ENCODE measurements around the gene PPP1R12B.
"Not testable (repeated sequence)": the region's sequence is repeated elsewhere in the genome, so short reads cannot be mapped to it uniquely, and the experiment has no call there.

Gene PPP1R12B

DNA sequence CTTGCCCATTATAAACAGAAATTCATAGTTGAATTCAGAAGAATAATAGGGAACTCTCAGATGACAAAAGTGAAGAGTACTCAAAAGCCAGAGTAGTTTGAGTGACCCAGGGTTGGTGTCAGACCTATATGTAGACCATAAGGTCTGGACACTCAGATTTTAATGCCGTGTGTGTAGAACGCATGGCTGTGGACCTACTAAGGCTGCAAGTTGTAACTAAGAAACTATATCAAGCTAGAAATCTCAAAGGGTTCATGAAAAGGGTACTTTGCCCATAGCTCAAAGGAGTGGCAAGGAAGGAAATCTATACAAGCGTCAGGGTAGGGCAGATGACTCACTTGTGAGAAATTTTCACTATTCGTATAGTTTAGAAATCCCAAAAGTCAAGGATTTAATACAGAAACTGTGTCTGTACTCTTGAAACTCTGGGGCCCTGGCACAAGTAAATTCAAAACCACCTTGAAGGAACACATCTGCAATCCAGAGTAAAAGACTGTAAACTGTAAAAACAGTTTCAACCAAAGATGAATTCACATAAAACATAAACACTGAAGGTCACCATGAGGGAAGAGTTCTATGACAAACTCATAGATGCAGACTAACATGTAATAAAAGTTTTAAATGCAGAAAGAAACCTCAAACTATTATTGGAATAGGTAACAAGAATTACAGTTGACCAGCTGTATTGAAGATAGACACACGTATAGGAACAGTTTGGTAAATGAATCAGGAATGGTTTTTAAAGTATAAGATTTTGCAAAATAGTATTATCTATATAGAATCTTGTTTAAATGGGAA, 108.1 kb downstream of the PPP1R12B start:
- not testable (repeated sequence) for DNase-seq

DNA sequence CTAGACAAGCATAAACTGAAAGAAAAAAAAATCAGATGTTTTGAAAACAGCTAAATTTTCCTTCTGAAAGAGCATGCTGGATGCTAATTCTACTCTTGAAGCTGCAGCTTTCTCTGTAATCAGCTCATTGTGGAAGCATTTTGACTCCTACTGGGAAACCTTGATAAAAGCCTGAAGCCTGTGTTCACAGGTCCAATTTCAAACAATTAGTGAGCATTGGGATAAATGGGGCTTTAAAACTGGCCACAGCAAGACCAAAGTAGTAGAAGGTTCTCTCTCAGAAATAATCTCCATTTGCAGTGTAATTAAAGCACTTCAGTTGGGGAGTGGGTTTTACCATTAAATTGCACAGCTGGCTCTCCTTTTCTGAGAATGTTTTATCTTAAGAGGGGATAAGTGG, 110.2 kb downstream of the PPP1R12B start:
- DNase-seq = peak; percentile 26

DNA sequence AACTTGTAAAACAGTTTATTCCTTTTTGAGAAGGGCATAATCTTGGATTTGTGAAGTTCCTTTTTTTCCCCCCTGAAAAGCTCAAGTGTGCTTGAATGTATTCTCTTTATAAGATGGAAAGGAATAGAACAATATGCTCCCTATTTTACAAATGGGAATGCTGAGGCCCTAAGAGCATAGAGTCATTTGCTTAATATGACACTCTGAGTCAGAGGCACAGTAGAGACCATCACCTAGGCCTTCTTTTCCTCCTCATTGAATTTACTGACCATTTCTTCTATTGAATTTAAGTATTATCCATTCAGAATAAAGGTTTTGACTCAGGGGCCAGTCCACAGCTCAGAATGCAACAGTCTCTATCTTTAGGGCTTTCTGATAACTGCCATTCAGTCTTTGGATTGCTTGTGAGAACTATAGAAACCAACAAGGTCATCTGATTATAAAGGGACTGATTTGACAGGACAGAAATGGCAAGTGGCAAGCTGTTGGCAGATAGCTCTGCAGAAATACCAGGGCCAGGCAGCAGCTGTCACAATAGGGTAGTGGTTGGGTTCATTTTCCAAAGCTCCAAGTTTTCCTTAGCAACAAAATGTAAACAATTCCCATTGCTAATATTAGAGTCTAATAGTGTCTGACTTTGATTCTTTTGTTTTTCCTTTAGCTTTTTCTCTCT, 111.1 kb downstream of the PPP1R12B start:
- not testable (repeated sequence) for DNase-seq

DNA sequence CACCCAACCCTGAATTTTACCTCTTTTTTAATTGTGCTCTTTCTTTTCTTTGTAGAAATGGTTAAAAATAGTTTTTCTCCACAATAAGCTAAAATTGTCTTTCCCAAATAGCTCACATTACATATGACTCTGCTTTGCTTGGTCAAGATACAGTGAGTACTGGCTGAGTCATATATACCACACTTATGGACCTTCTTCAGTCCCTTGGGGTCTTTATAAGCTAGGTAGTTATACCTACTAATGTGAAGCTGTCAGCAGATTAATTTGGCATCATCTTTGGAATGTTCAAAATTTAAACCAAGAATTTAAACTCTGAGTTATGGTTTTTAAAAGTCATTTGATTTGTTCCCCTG, 111.6 kb downstream of the PPP1R12B start:
- not testable (repeated sequence) for DNase-seq

DNA sequence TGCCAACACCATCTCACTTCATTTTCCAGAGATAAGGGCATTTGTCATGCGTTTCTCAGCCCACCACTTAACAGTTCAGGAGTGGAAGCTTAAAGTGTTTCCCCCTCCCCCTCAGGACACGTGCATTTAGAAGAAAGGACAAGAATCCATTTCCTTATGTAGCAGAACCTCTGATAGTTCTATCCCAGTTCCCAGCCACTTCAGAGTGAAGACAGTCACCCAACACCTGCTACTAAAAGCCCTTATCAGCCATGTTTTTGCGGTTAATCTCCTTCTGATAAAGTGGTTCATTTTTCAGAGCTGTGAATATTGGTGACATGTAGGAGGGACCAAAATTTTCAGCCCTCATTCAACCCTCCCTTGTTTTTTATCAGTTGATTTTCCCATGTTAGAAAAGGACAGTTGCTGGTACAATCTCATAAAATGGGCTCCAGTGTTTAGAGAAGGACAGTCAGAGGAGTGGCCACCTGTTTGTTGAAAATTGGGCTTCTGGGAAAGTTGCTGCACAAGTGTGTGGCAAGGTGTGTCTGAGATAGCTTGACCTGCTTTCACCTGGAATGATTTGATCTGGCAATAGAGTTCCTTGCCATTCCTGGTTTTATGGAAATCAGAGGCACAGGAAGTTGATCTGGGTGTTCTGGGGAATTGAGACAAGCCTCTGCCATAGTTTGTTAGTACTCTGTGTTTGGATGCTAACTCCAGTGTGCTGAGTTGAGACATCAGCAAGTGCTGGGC, 114.0 kb downstream of the PPP1R12B start:
- no peak for DNase-seq

DNA sequence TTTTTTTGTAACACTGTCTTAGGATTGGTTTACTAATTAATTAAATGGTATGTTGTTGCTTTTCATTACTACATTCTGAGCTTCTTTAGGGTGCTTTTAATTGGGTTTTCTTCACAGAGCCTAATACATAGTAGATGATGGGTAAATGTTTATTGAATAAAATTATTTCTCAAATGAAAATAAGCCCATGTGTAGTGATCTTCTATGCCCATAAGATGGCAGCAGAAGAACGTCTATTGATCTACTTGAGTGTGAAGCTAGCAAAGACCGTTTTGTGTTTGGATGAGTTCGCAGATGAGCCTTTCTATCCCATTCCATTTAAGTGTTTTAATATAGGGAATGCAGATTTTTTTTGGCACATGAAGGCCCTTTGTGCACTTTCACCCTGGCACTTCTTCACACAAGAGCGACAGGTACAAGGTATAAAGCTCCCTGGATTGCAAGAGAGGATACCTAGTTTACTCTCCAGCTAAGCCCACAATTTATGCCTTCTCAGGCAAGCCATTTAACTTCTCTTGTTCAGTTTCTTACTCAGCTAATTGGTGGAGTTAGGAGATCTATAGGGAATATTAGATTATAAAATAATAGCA, 115.7 kb downstream of the PPP1R12B start:
- not testable (repeated sequence) for DNase-seq

DNA sequence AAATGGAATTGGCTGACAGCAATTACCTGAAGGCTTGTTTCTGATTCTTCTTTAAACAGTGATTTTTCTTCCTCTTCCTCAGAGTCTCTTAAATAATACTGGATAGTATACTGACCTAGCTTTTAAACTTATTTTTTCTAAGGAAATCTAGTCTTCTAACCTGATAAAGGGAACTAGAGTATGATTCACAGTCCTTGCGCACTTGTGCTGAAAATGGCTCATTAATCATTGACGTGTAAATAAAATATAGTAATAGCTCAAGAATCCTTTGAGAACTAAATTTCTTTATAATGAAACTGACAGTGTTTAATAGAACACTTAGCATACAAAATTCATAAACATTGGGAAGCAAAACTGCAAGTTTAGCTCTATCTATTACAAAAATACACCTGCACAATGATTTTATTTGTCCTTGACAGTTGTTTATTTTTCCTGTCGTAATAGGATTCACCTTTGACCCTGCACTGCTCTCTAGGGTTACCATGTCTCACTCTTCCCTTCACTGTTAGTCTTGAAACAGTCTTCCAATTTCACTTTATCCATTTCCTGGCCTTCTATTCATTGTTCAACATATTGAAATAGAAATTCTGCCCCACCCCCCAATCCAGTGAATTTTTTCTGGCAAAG, 117.3 kb downstream of the PPP1R12B start:
- DNase-seq = not testable (repeated sequence)

DNA sequence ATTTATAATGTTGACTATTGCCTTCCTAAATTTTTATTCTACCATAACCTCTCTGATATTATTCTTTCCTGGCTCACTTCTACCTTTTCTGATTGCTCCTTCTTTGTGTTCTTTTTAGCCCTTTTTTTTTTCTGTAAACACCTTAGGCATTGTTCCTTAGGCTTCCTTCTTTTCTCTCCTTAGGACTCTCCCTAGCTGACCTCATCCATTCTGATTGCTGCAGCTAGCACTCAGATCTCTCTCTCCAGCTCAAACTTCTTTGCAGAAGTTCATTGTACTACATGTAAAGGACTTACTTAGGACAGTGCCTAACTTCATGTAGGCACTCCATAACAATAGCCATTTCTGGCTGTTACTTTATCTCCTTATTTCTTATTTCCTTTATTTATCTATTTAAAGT, 117.8 kb downstream of the PPP1R12B start:
- not testable (repeated sequence) for DNase-seq

DNA sequence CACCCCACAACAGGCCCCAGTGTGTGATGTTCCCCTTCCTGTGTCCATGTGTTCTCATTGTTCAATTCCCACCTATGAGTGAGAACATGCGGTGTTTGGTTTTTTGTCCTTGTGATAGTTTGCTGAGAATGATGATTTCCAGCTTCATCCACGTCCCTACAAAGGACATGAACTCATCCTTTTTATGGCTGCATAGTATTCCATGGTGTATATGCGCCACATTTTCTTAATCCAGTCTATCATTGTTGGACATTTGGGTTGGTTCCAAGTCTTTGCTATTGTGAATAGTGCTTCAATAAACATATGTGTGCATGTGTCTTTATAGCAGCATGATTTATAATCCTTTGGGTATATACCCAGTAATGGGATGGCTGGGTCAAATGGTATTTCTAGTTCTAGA, 118.9 kb downstream of the PPP1R12B start:
- DNase-seq = not testable (repeated sequence)

DNA sequence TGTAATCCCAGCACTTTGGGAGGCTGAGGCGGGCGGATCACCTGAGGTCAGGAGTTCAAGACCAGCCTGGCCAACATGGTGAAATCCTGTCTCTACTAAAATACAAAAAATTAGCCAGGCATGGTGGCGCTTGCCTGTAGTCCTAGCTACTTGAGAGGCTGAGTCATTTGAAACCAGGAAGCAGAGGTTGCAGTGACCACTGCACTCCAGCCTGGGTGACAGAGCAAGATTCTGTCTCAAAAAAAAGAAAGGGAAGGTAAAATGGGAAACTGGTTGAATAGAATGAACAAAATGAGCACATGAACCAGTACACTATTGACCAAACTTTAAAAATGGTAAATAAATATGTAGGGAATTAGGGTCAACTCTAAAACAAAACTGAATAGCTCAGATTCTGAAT, 120.2 kb downstream of the PPP1R12B start:
- DNase-seq = not testable (repeated sequence)

DNA sequence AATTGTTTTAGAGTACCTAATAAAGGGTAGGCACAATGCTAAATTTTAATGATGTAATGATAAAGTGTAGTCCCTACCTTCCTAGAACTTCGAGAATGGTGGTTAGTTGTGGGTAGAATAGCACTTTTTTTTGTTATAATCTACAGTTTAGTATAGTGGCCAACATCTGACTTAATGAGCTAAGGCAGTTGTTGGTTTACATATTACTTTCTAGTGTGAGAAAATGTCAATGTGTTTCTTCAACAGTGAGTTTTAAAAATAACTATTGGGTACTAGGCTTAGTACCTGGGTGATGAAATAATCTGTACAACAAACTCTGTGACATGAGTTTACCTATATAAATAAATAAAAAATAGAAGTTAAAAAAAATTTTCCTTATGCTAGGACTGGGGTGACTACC, 120.6 kb downstream of the PPP1R12B start:
- not testable (repeated sequence) for DNase-seq

DNA sequence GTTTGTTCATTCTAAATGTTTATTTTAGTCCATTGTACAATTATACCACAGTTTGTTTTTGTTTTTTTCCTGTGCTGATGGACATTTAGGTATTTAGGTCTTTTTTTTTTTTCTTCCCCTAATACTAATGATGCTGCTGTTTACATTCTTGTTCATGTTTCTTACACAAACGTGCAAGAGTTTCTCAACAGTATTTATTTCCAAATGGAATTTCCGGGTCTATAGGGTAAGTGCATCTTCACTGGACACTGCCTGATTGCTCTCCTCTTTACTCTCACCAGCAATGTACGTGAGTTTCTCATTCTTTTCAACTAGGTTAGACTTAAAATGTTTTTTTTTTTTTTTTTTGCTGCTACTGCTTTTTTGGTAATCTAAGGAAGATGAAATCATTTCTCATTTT, 122.7 kb downstream of the PPP1R12B start:
- DNase-seq = no peak

DNA sequence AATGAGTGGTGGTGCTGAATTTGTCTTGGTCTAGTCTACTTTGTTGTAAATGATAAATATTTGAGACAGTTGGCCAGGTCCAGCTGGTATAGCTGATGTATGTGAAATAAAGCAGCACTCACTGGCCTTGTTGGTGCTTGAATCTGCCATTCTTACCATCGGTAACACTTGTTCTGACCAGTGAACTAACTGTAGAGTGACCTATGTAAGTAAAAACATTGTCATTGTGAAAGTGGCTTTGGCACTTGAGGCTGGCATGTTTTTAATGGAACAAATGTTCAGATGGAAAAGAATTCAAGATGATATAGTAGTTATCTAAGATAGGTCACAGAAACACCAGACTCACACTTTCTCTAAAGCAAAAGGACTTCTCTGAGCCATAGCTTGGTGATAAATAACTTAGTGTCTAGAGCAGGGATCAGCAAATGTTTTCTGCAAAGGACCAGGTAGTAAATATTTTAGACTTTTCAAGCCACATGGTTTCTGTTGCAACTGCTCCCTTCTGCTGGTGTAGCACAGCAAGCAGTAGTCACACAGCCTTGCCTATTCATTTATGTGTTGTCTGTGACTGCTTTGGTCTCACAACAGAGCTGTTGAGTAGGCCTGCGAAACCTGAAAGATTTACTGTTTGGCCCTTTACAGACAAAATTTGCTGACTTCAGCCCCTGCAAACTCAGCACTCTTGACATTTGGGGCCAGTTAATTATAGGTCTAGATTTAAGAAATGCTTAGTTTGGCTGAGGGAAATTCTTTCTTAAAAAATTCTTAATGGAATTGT, 124.0 kb downstream of the PPP1R12B start:
- DNase-seq = not testable (repeated sequence)

DNA sequence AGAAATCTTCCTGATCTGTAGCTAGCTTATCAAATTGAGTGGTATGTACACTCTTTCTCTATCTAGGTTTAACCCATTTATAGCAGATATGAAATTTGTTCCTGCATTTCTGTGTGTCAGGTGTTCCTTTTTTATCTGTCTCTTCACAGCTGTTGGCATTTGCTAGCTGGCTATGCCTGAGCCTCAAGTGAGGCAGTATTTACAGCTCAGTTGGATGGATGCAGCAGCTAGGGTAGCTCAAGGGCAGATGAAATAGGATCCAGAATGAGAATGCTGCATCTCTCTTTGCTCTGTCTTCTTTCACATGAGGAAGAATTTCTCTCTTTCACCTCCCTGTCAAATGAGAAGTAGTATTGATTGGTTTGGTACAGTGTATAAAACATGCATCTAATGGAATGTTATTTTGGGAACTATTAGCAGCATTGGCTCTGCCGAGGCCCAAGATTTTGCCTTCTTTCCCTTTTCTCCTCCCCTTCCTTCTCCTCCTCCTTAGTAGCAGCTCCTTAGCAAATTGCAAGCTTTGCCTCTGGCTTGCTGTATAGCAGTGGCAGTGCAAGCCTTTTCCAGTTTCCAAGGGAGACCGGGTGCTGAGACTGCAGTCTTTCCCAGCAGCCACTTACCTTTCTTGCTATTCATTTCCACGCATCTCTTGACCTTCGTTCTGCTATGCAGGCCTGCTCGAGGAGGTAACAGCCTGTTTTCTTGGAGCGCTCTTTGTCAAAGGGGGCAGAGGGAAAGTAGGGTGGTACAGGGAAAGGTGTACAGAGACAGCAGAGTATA, 125.0 kb downstream of the PPP1R12B start:
- not testable (repeated sequence) for DNase-seq

DNA sequence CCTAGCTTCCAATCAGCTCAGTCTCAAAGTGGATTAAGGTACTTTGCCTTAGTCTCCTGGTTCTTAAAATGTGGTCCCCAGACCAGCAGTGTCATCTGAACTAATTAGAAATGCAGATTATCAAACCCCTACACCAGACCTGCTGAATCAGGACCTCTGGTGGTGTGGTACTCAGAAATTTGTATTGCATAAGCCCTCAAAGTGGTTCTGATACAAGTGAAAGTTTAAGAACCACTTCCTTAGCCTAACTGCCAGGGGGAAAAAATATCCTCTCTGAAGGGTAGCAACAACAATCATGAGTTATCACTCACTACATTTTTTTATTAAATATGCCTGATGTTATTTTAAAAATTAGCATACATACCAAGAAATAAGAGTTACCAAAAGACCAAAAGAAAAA, 131.2 kb downstream of the PPP1R12B start:
- not testable (repeated sequence) for DNase-seq

DNA sequence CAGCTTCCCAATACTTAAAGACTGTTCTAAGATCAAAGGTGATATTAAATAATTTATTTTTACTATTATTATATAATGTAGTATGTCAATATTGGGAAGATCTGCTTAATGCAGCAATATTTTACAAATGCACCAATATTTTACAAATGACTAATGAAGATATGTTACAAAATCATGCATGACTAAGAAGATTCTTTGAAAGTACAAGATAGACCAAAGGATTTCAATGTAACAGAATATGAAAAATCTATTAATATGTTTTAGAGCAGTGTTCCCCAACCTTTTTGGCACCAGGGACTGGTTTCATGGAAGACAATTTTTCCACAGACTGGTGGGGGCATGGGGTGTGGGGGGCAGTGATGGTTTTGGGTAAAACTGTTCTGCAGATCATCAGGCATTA, 132.1 kb downstream of the PPP1R12B start:
- not testable (repeated sequence) for DNase-seq

DNA sequence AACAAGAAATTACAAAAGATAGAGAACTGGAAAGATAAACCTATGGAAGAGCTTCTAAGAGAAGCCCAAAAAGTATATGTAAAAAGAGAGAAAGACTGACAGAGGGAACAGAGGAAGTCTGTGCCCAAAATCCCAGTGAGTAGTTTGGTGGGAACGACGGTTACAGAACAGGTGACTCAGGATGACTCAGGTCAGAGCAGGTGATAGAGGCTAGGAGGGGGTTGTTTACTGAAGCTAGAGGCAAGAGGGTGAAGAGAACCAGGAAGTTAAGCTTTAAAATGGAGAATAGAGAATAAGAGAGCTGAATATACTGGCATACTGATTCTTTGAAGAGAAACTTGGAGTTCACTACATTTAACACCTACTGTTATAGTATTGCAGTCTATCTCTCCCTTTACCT, 134.9 kb downstream of the PPP1R12B start:
- not testable (repeated sequence) for DNase-seq

DNA sequence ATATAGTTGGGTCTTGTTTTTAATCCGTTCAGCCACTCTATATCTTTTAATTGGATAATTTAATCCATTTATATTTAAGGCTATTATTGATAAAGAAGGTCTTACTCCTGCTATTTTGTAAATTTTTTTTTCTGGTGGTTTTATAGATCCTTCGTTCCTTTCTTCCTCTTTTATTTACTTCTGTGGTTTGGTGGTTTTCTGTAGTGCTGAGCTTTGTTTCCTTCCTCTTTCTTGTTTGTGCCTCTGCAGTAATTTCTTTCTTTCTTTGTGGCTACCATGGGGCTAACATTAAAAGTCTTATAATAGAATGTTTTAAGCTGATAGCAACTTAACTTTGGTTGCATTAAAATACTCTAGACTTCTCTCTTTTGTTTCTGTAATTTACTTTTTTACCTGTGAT, 135.5 kb downstream of the PPP1R12B start:
- DNase-seq = not testable (repeated sequence)

DNA sequence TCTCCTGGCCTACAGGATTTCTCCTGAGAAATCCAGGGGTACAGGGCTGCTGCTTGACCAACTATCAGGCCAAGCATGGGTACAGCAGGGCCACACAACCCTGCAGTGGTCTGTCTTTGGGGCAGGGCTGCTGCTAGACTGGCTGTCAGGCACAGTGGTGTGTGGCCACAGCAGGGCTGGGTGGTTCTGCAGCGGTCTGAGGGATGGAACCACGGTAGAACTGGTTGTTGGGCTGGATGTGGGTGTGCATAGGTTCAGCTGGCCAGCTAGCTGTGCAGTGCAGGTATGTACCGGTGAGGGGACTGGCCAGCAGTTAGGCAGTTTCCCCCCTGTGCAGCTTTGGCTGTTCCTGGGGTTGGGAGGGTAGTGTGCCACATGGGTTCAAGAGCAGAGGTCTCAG, 136.3 kb downstream of the PPP1R12B start:
- DNase-seq = not testable (repeated sequence)

DNA sequence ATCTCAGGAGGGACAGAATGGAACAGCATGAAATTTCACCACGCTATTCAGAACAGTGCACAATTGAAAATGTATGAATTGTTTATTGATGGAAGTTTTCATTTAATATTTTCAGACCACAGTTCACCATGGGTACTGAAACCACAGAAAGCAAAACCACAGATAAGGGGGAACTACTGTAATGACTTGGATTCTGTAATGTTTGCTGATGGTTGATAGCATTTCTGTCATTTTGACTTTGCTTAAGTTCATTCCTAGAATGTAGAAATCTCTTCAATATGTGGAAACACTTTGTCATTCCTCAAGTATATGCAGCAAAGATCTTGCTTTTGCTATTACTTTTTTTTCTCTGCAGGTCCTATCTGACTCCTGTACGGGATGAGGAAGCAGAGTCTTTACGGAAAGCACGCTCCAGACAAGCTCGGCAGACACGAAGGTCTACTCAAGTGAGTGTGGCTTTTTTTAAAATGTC, 139.7 kb downstream of the PPP1R12B start:
- not testable (repeated sequence) for DNase-seq

DNA sequence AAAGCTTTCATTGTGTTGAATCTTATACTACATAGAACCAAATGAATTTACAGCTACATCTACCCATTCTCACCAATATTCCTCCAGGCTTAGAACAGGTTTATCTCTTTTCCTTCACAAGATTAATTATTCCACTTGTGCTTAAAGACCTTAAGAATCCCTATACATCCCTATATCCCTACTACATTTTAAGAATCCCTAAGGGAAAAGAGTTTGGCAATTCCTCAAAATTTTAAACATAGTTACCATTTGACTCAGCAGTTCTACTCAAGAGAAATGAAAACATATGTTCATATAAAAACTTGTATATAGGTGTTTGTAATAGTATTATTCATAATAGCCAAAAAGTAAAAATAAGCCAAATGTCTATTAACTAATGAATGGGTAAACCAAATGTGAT, 140.6 kb downstream of the PPP1R12B start:
- DNase-seq = not testable (repeated sequence)

Measured in NCI-H1092 treated with DMSO at 0.1 percent for 48 hours (cell line).